Activated naive CD8-positive, alpha-beta T cell treated with anti-CD3 and anti-CD28 coated beads, Interleukin-2, amount 50 U/mL, for 24 hours (primary cell): ENCODE data around the gene RBMX.

Experiments
- ATAC-seq: fragments of 150-1000 bp; cut with Tn5 transposase; one replicate; pipeline ENCODE4 v1.10.0; 2021
- DNase-seq: peaks from one replicate; pipeline ENCODE4 v3.0.0; 2021
- H3K27ac Mint-ChIP-seq: one replicate; pipeline ENCODE4 v1.8.0; 2021; ENCODE audit warnings: mild to moderate bottlenecking, mixed read lengths
- H3K27me3 Mint-ChIP-seq: one replicate; pipeline ENCODE4 v1.8.0; 2021; ENCODE audit warnings: mixed read lengths
- H3K36me3 Mint-ChIP-seq: one replicate; pipeline ENCODE4 v1.8.0; 2021; ENCODE audit warnings: low read depth, mixed read lengths
- H3K4me1 Mint-ChIP-seq: one replicate; pipeline ENCODE4 v1.8.0; 2021; ENCODE audit warnings: mixed read lengths
- H3K4me3 Mint-ChIP-seq: one replicate; pipeline ENCODE4 v1.8.0; 2021; ENCODE audit warnings: mild to moderate bottlenecking, moderate library complexity, mixed read lengths
- H3K9me3 Mint-ChIP-seq: one replicate; pipeline ENCODE4 v1.8.0; 2021; ENCODE audit warnings: mixed read lengths

RBMX gene

GRCh38 chrX:136835761-136836160, 44.8 kb downstream of the RBMX start:
- H3K27ac Mint-ChIP-seq, result no peak overlapping the region
- no peak for DNase-seq
- ATAC-seq, result no peak
- no peaks in the 10 kb centered on the region for H3K27me3 Mint-ChIP-seq
- H3K36me3 Mint-ChIP-seq, result peaks cover 3% of the 10 kb centered on the region
- H3K9me3 Mint-ChIP-seq, result no peaks in the 10 kb centered on the region
- no peak overlapping the region for H3K4me3 Mint-ChIP-seq
- no peaks in the 10 kb centered on the region for H3K4me1 Mint-ChIP-seq

- Mint-ChIP-seq H3K36me3 (no peaks in the 10 kb centered on the region), H3K27ac (no peak overlapping the region), H3K9me3 (no peaks in the 10 kb centered on the region), H3K4me3 (no peak overlapping the region), H3K4me1 (no peaks in the 10 kb centered on the region), H3K27me3 (no peaks in the 10 kb centered on the region)
- DNase-seq, result no peak
- ATAC-seq, result no peak
Observed at GRCh38 chrX:136829413-136829812, 51.1 kb downstream of the RBMX start.

DNA sequence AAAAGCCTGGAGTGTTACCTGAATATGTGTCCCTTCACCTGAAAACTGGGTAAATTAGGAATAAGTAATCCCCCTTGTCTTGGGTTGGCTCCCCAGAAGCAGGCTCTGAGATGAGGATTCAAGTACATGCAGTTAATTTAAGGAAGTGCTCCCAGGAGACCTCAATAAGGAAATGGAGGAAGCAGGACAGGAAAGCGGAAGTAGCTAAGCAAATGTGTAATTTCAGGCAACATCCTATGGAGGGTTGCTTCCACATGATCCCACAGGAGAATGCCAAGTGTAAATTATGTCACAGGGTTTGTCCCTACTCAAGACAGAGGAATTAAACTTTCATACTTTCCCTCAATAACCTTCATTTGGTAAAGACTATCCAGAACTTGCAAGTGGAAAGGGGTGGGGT, 51.7 kb downstream of the RBMX start:
- H3K36me3 Mint-ChIP-seq, result no peaks in the 10 kb centered on the region
- H3K27ac Mint-ChIP-seq, result no peak overlapping the region
- DNase-seq, result no peak

GRCh38 chrX:136827026-136827425, 53.5 kb downstream of the RBMX start:
- Mint-ChIP-seq H3K4me3 (no peak overlapping the region), H3K36me3 (no peaks in the 10 kb centered on the region), H3K27me3 (no peaks in the 10 kb centered on the region), H3K27ac (no peak overlapping the region), H3K9me3 (no peaks in the 10 kb centered on the region), H3K4me1 (no peaks in the 10 kb centered on the region)
- DNase-seq (no peak), ATAC-seq (no peak)

More for the DNA sequence above, 51.7 kb downstream of the RBMX start:
- no peak for ATAC-seq
- no peaks in the 10 kb centered on the region for H3K9me3 Mint-ChIP-seq
- H3K4me1 Mint-ChIP-seq, result no peaks in the 10 kb centered on the region
- no peak overlapping the region for H3K4me3 Mint-ChIP-seq
- H3K27me3 Mint-ChIP-seq, result no peaks in the 10 kb centered on the region

DNA sequence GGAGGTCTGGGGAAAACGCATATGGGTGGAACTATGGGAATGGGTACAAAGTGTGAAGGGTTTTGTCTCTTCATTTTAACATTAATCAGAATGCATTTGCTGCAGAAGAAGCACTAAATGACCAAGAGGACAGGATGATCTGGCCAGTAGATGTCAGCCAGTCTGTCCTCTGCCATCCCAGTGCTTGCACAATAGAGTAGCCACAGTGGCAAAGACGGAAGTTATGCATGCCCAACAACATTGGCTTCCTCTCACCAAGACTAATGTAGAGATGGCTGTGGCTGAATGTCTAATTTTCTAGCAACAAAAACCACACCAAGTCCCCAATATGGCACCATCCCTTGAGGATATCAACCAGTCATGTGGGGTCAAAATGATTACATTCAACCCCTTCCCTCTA, 54.8 kb downstream of the RBMX start:
- DNase-seq, result no peak
- no peak for ATAC-seq
- Mint-ChIP-seq H3K36me3 (no peaks in the 10 kb centered on the region), H3K27me3 (no peaks in the 10 kb centered on the region), H3K27ac (no peak overlapping the region), H3K4me1 (no peaks in the 10 kb centered on the region), H3K4me3 (no peak overlapping the region), H3K9me3 (no peaks in the 10 kb centered on the region)
